Measurements from ENCODE around the gene MMP10. TPM values are rescaled to one million over a fixed set of nuclear protein-coding genes. Genes with fewer than 3 reads are reported as not detected.

MMP10 gene
- polyA plus RNA-seq, 3 donors = not detected

DNA sequence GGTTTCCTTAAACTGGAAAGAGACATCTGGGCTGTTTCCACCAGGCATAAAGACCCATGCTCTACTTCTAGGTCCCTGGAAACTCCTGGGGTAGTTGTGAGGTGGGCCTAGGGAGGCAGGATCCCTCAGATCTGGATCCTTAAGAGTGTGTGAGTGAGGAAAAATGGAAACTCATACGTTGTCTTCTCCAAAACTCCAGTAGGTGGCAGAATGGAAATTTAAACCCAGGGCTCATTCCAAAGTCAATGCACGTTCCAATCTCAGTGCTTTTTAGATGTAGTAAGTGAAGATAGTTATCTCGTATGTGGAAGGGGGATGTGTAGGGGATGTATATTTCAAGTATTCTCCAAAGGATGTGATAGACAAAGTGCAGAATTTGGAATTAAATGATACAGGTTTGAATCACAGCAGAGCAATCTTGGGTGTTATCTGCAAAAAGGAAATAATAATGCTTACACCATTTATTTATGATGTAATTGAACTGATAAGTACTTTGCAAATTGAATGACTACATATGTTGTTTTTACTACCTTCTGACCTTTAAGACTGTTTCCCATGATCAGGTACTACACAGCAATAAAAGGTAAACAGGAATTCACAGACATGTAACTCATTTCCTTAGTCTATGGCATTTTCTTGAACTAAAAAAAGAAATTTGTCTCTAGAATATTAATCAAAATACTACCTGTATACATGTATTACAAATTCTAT lies 30.7 kb upstream of the MMP10 start:
- no peaks in the 10 kb centered on the region for H3K36me3 Mint-ChIP-seq
- no peaks in the 10 kb centered on the region for H3K79me2 ChIP-seq (ENCODE audit: insufficient read depth, low read length)

DNA sequence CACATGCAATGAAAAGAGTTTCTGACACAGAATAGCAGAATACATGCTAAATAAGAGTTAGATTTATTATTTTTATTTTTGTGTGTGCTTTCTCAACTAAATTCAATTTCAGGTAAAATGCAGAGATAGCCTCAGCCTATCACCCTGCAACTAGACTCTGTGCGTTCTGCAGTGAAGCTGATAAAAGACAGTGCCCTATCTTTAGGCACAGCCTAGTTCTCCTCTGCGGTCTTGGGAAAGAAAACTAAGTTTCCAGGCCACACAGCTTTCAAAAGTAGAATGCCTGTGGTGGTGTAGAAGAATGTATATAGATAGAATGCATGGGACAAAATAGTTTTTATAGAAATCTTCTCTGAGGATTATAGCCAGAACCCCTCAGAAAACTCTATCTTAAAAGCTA lies 29.5 kb upstream of the MMP10 start:
- H3K27me3 ChIP-seq (ENCODE audit: control insufficient read depth in 2 of 2, insufficient read depth in 2 of 2, low read length in 2 of 2) = peaks cover 0 to 2% of the 10 kb centered on the region in 2 donors
- H3K9ac ChIP-seq (ENCODE audit: insufficient read depth, low read length, poor library complexity, severe bottlenecking) = no peak overlapping the region
- no CpG with 5 or more reads among the region's 2 CpGs for WGBS (ENCODE audit: insufficient coverage)
- H3K27ac ChIP-seq (ENCODE audit: low read depth in 1 of 2, low read length in 2 of 2) = no peak overlapping the region
- TF ChIP-seq, protein P1, sequence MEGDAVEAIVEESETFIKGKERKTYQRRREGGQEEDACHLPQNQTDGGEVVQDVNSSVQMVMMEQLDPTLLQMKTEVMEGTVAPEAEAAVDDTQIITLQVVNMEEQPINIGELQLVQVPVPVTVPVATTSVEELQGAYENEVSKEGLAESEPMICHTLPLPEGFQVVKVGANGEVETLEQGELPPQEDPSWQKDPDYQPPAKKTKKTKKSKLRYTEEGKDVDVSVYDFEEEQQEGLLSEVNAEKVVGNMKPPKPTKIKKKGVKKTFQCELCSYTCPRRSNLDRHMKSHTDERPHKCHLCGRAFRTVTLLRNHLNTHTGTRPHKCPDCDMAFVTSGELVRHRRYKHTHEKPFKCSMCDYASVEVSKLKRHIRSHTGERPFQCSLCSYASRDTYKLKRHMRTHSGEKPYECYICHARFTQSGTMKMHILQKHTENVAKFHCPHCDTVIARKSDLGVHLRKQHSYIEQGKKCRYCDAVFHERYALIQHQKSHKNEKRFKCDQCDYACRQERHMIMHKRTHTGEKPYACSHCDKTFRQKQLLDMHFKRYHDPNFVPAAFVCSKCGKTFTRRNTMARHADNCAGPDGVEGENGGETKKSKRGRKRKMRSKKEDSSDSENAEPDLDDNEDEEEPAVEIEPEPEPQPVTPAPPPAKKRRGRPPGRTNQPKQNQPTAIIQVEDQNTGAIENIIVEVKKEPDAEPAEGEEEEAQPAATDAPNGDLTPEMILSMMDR (IDR thresholded peaks at IDR 0.05) = no peak
- H3K4me2 ChIP-seq (replicated peaks; ENCODE audit: extremely low read depth, low read length, poor library complexity, severe bottlenecking) = no peak overlapping the region
- H3K9me3 ChIP-seq (replicated peaks in 1 of 2; ENCODE audit: control insufficient read depth in 1 of 2, insufficient read depth in 1 of 2, low read length in 2 of 2) = no peaks in the 10 kb centered on the region
- no peaks in the 10 kb centered on the region for H3K36me3 ChIP-seq (replicated peaks in 1 of 2; ENCODE audit: control insufficient read depth in 1 of 2, insufficient read depth in 2 of 2, low read length in 2 of 2)
- no peak overlapping the region for H2AFZ ChIP-seq (ENCODE audit: insufficient read depth, low read depth, low read length, poor library complexity, severe bottlenecking)
- intact Hi-C loops (cut with micrococcal nuclease) = no loop called here
- H4K20me1 ChIP-seq (ENCODE audit: insufficient read depth, low read length) = no peaks in the 10 kb centered on the region
- H3K4me3 ChIP-seq (replicated peaks in 1 of 3; ENCODE audit: low read depth in 2 of 3, low read length in 3 of 3) = no peak overlapping the region
- no peak for DNase-seq
- no peaks in the 10 kb centered on the region for H3K4me1 ChIP-seq (ENCODE audit: control insufficient read depth in 1 of 2, insufficient read depth in 2 of 2, low read length in 2 of 2)
- Mint-ChIP-seq H3K4me1 (no peaks in the 10 kb centered on the region), H3K36me3 (no peaks in the 10 kb centered on the region), H3K27ac (no peak overlapping the region), H3K4me3 (no peak overlapping the region), H3K27me3 (ENCODE audit: low read depth in 3 of 3) (peaks cover 5 to 11% (median 11%) of the 10 kb centered on the region in 3 donors), H3K9me3 (peaks cover 0 to 4% (median 0%) of the 10 kb centered on the region in 7 donors)
- no peaks in the 10 kb centered on the region for H3K79me2 ChIP-seq (ENCODE audit: insufficient read depth, low read length)

More for the DNA sequence above, 30.7 kb upstream of the MMP10 start:
- no peaks in the 10 kb centered on the region for H4K20me1 ChIP-seq (ENCODE audit: insufficient read depth, low read length)
- no peaks in the 10 kb centered on the region for H3K36me3 ChIP-seq (replicated peaks in 1 of 2; ENCODE audit: control insufficient read depth in 1 of 2, insufficient read depth in 2 of 2, low read length in 2 of 2)
- H3K27ac Mint-ChIP-seq = no peak overlapping the region
- intact Hi-C loops (cut with micrococcal nuclease) = no loop called here
- no peak overlapping the region for H2AFZ ChIP-seq (ENCODE audit: insufficient read depth, low read depth, low read length, poor library complexity, severe bottlenecking)
- H3K4me1 ChIP-seq (ENCODE audit: control insufficient read depth in 1 of 2, insufficient read depth in 2 of 2, low read length in 2 of 2) = no peaks in the 10 kb centered on the region
- peaks cover 5 to 9% (median 8%) of the 10 kb centered on the region in 3 donors for H3K27me3 Mint-ChIP-seq (ENCODE audit: low read depth in 3 of 3)
- no peak overlapping the region for H3K9ac ChIP-seq (ENCODE audit: insufficient read depth, low read length, poor library complexity, severe bottlenecking)
- no peak overlapping the region for H3K4me2 ChIP-seq (replicated peaks; ENCODE audit: extremely low read depth, low read length, poor library complexity, severe bottlenecking)
- no peak overlapping the region for H3K4me3 ChIP-seq (replicated peaks in 1 of 3; ENCODE audit: low read depth in 2 of 3, low read length in 3 of 3)
- TF ChIP-seq, protein P1 (IDR thresholded peaks at IDR 0.05) = peak; percentile 28
- H3K9me3 Mint-ChIP-seq = peaks cover 0 to 4% (median 0%) of the 10 kb centered on the region in 7 donors
- no peak overlapping the region for H3K27ac ChIP-seq (ENCODE audit: low read depth in 1 of 2, low read length in 2 of 2)
- no peaks in the 10 kb centered on the region for H3K4me1 Mint-ChIP-seq
- 40% methylated on average over 1 of the region's 3 CpGs for WGBS (ENCODE audit: insufficient coverage)
- H3K27me3 ChIP-seq (ENCODE audit: control insufficient read depth in 2 of 2, insufficient read depth in 2 of 2, low read length in 2 of 2) = peaks cover 0 to 2% of the 10 kb centered on the region in 2 donors
- no peak for DNase-seq
- peak overlapping the region in 1 of 2 donors; percentile 28 for H3K4me3 Mint-ChIP-seq
- H3K9me3 ChIP-seq (replicated peaks in 1 of 2; ENCODE audit: control insufficient read depth in 1 of 2, insufficient read depth in 1 of 2, low read length in 2 of 2) = no peaks in the 10 kb centered on the region

All from CD14-positive monocyte (primary cell).